ENCODE results near the gene OR6C68. TPM values are rescaled to one million over a fixed set of nuclear protein-coding genes. Genes with fewer than 3 reads are reported as not detected.

Gene OR6C68
- not detected in 2 replicates for total RNA-seq (2011; cell fraction: chromatin; rRNA removed; ENCODE audit: low replicate concordance)
- not detected in 2 replicates for total RNA-seq (2011; cell fraction: nucleolus; rRNA removed)
- total RNA-seq (2011; cell fraction: nucleoplasm; rRNA removed): not detected in 2 replicates
- total RNA-seq (2014; rRNA removed): not detected in 2 replicates
- not detected in 2 replicates for total RNA-seq (2014; rRNA removed; fragmentation: Illumina TruSeq; extraction: Trizol)
- total RNA-seq (2015; rRNA removed; fragmentation: Illumina TruSeq; extraction: Trizol): not detected in 2 replicates
- not detected in 2 replicates for total RNA-seq (2021)
- polyA plus RNA-seq (2011; rRNA removed): not detected in 2 replicates
- polyA plus RNA-seq (2011; cell fraction: cytosol; rRNA removed): not detected in 2 replicates
- not detected in 2 replicates for polyA plus RNA-seq (2011; cell fraction: nucleus; rRNA removed)
- not detected in 2 replicates for polyA plus RNA-seq (2012)
- polyA plus RNA-seq (2014; fragmentation: Illumina TruSeq; extraction: Trizol): not detected in 2 replicates
- polyA plus RNA-seq (2014; fragmentation: Nextera tagmentation; extraction: Ambion mirVana): not detected
- not detected in 2 replicates for polyA plus RNA-seq (2014; rRNA removed)
- polyA minus RNA-seq (2011; rRNA and poly(A)+ RNA removed): not detected in 2 replicates
- not detected in 2 replicates for polyA minus RNA-seq (2011; cell fraction: cytosol; rRNA and poly(A)+ RNA removed)
- polyA minus RNA-seq (2011; cell fraction: nucleus; rRNA and poly(A)+ RNA removed): not detected in 2 replicates
- not detected for Bru-seq, nascent RNA
- not detected for BruChase-seq, experiment 1, labeled RNA remaining after a 2-hour chase
- not detected for BruChase-seq, experiment 2, labeled RNA remaining after a 6-hour chase
- long read RNA-seq, experiment 1: 0 reads
- long read RNA-seq, experiment 2: 0 reads
- long read RNA-seq, experiment 3: 0 reads

GRCh38 chr12:55492078-55492477 is at the start of gene OR6C68:
OR6C68 (plus strand) TSS chr12:55492378; CDS start chr12:55492378, 0 bp downstream.
- no peak for FAIRE-seq
- no peaks in the 10 kb centered on the region for H3K9me3 ChIP-seq (replicated peaks; ENCODE audit: control insufficient read depth, insufficient read depth, low read depth, low read length)
- no peaks in the 10 kb centered on the region for H3K36me3 ChIP-seq (ENCODE audit: control insufficient read depth, insufficient read depth, low read length)
- no peak within 1 kb of the TSS for H3K4me3 ChIP-seq
- ChIA-PET CTCF (ENCODE audit: low intra/inter-chr PET ratio) (no interaction called here), POLR2A (no interaction called here)
- H3K27ac ChIP-seq (ENCODE audit: extremely low read depth, low read depth, low read length): no peak within 1 kb of the TSS
- in situ Hi-C loops (cut with MboI): no loop called here
- H4K20me1 ChIP-seq (replicated peaks; ENCODE audit: control insufficient read depth, insufficient read depth, low read length): no peaks in the 10 kb centered on the region
- no peak within 1 kb of the TSS for H2AFZ ChIP-seq (ENCODE audit: low read depth, low read length)
- no peak within 1 kb of the TSS for H3K4me2 ChIP-seq (ENCODE audit: insufficient read depth, low read length)
- intact Hi-C loops (cut with micrococcal nuclease): no loop called here
- DNase-seq (ENCODE audit: extremely low read depth in 1 of 4, low spot score in 3 of 4): no peak
- no TSS peak for BruUV-seq (replicated peaks)
- H3K27me3 ChIP-seq (ENCODE audit: control insufficient read depth in 2 of 2, insufficient read depth in 2 of 2, low read length in 2 of 2): no peaks in the 10 kb centered on the region
- no peak for ATAC-seq
- H3K9me1 ChIP-seq (ENCODE audit: control insufficient read depth, insufficient read depth, low read length): no peaks in the 10 kb centered on the region
- H3K4me1 ChIP-seq (replicated peaks in 1 of 2; ENCODE audit: control insufficient read depth in 2 of 2, insufficient read depth in 2 of 2, low read length in 2 of 2): no peaks in the 10 kb centered on the region
- no peaks in the 10 kb centered on the region for H3K79me2 ChIP-seq (ENCODE audit: control insufficient read depth, insufficient read depth, low read length)
- WGBS (ENCODE audit: insufficient coverage, low coverage, missing lambda C conversion rate): 0% methylated on average over 2 of the region's 2 CpGs
- no peak within 1 kb of the TSS for H3K9ac ChIP-seq (ENCODE audit: insufficient read depth in 1 of 2, low read depth in 2 of 2, low read length in 2 of 2)
- TF ChIP-seq, protein P1, sequence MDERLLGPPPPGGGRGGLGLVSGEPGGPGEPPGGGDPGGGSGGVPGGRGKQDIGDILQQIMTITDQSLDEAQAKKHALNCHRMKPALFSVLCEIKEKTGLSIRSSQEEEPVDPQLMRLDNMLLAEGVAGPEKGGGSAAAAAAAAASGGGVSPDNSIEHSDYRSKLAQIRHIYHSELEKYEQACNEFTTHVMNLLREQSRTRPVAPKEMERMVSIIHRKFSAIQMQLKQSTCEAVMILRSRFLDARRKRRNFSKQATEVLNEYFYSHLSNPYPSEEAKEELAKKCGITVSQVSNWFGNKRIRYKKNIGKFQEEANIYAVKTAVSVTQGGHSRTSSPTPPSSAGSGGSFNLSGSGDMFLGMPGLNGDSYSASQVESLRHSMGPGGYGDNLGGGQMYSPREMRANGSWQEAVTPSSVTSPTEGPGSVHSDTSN (CRISPR knock-in tag; IDR thresholded peaks at IDR 0.05; ENCODE audit: low read depth): no peak
- TF ChIP-seq, protein P1 (tag; conservative IDR thresholded peaks at IDR 0.05; ENCODE audit: low read depth): no peak
- TF ChIP-seq HMGXB4 (CRISPR knock-in tag; IDR thresholded peaks at IDR 0.05): no peak
- no peak for TF ChIP-seq TARDBP (IDR thresholded peaks at IDR 0.05)
- no peak for TF ChIP-seq SOX6 (IDR thresholded peaks at IDR 0.05)
- no peak for TF ChIP-seq ZNF695 (CRISPR knock-in tag; IDR thresholded peaks at IDR 0.05)
- TF ChIP-seq, protein P2, sequence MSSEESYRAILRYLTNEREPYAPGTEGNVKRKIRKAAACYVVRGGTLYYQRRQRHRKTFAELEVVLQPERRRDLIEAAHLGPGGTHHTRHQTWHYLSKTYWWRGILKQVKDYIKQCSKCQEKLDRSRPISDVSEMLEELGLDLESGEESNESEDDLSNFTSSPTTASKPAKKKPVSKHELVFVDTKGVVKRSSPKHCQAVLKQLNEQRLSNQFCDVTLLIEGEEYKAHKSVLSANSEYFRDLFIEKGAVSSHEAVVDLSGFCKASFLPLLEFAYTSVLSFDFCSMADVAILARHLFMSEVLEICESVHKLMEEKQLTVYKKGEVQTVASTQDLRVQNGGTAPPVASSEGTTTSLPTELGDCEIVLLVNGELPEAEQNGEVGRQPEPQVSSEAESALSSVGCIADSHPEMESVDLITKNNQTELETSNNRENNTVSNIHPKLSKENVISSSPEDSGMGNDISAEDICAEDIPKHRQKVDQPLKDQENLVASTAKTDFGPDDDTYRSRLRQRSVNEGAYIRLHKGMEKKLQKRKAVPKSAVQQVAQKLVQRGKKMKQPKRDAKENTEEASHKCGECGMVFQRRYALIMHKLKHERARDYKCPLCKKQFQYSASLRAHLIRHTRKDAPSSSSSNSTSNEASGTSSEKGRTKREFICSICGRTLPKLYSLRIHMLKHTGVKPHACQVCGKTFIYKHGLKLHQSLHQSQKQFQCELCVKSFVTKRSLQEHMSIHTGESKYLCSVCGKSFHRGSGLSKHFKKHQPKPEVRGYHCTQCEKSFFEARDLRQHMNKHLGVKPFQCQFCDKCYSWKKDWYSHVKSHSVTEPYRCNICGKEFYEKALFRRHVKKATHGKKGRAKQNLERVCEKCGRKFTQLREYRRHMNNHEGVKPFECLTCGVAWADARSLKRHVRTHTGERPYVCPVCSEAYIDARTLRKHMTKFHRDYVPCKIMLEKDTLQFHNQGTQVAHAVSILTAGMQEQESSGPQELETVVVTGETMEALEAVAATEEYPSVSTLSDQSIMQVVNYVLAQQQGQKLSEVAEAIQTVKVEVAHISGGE (CRISPR knock-in tag; IDR thresholded peaks at IDR 0.05): no peak
- TF ChIP-seq ZNF766 (CRISPR knock-in tag; conservative IDR thresholded peaks at IDR 0.05): no peak
- no peak for TF ChIP-seq SPI1 (IDR thresholded peaks at IDR 0.05; ENCODE audit: borderline replicate concordance, low read depth, low read length)
- no peak for TF ChIP-seq TGIF2 (CRISPR knock-in tag; IDR thresholded peaks at IDR 0.05)

Data from K562 (cell line).